B cell (primary cell): ENCODE measurements around the gene BIK. TPM values are rescaled to one million over a fixed set of nuclear protein-coding genes. Genes with fewer than 3 reads are reported as not detected.

Experiments used
- ATAC-seq: fragments of 200-7000 bp; cut with Tn5 transposase; one replicate; pipeline ENCODE4 v1.10.0; 2021; ENCODE audit warnings: low read depth, mild to moderate bottlenecking, moderate number of reproducible peaks, moderate library complexity
- CTCF ChIA-PET: fragments of 350-600 bp; sonication (Branson Sonifier 250); formaldehyde crosslinking; loops from one replicate; lab custom pipeline; 2021; ENCODE audit warnings: antibody characterized with exemption, inconsistent platforms; lab: Charles Lee
- POLR2A ChIA-PET: fragments of 350-600 bp; sonication (Branson Sonifier 250); formaldehyde crosslinking; loops from one replicate; lab custom pipeline; 2021; ENCODE audit warnings: antibody characterized with exemption; lab: Charles Lee
- DNase-seq: peaks from one replicate; pipeline ENCODE4 v3.0.0; 2013
- H2AFZ ChIP-seq: 2 replicates; pipeline ENCODE4 v1.6.1; 2012; ENCODE audit warnings: mild to moderate bottlenecking, low read depth, low read length; ENCODE audit not compliant: insufficient read depth, poor library complexity, severe bottlenecking
- H3K27ac ChIP-seq, 2 donors: 1 replicate in 1 of 2; 2 replicates in 1 of 2; pipeline ENCODE4 v1.5.1; 2012 to 2013; ENCODE audit warnings: low read length in 2 of 2, mild to moderate bottlenecking in 2 of 2, moderate library complexity in 1 of 2
- H3K27me3 ChIP-seq, 4 experiments: fragments of 200-600 bp in 1 of 4; sonication (generic) in 1 of 4; replicated peaks in 1 of 4; 1 replicate in 2 of 4; 2 replicates in 2 of 4; pipeline versions ENCODE4 v1.6.1 to v1.7.0; 2013 to 2016; ENCODE audit warnings: low read length in 3 of 4, mild to moderate bottlenecking in 2 of 4, mixed read lengths in 1 of 4, moderate library complexity in 1 of 4; ENCODE audit not compliant: insufficient read depth in 4 of 4, control insufficient read depth in 3 of 4; ENCODE audit errors: control extremely low read depth in 1 of 4
- H3K36me3 ChIP-seq, 2 experiments: replicated peaks in 1 of 2; 1 replicate in 1 of 2; 2 replicates in 1 of 2; pipeline versions ENCODE4 v1.6.1 to v1.7.1; 2013; ENCODE audit warnings: low read length in 1 of 2; ENCODE audit not compliant: insufficient read depth in 2 of 2, control insufficient read depth in 1 of 2; ENCODE audit errors: control extremely low read depth in 1 of 2, extremely low read depth in 1 of 2
- H3K4me1 ChIP-seq, 2 donors: fragments of 200-600 bp in 1 of 2; sonication (generic) in 1 of 2; 1 replicate in 1 of 2; 2 replicates in 1 of 2; pipeline versions ENCODE4 v1.5.1 to v1.6.1; 2013 to 2017; ENCODE audit warnings: low read length in 2 of 2; ENCODE audit not compliant: control insufficient read depth in 2 of 2, insufficient read depth in 2 of 2
- H3K4me2 ChIP-seq: replicated peaks from 2 replicates; pipeline ENCODE3; 2012; ENCODE audit warnings: mild to moderate bottlenecking, low read depth, low read length; ENCODE audit not compliant: poor library complexity, severe bottlenecking
- H3K4me3 ChIP-seq, 5 experiments: fragments of 200-600 bp in 1 of 5; sonication (generic) in 1 of 5; 1 replicate in 3 of 5; 2 replicates in 2 of 5; pipeline versions ENCODE4 v1.5.1 to v1.7.0; 2011 to 2016; ENCODE audit warnings: low read length in 4 of 5, mild to moderate bottlenecking in 4 of 5, low read depth in 2 of 5, control low read depth in 1 of 5, moderate library complexity in 1 of 5; ENCODE audit not compliant: insufficient read depth in 1 of 5; ENCODE audit errors: control extremely low read depth in 1 of 5, extremely low read depth in 1 of 5
- H3K79me2 ChIP-seq: fragments of 200-600 bp; sonication (generic); one replicate; pipeline ENCODE4 v1.6.0; 2016; ENCODE audit warnings: low read length; ENCODE audit not compliant: control insufficient read depth, insufficient read depth
- H3K9ac ChIP-seq: fragments of 200-600 bp; sonication (generic); 2 replicates; pipeline ENCODE4 v1.6.1; 2017; ENCODE audit warnings: mild to moderate bottlenecking, low read length, moderate library complexity
- H3K9me3 ChIP-seq, 3 donors: one replicate each; pipeline versions ENCODE4 v1.6.1 to v1.7.1; 2013; ENCODE audit warnings: low read length in 2 of 3; ENCODE audit not compliant: control insufficient read depth in 2 of 3, insufficient read depth in 1 of 3; ENCODE audit errors: control extremely low read depth in 1 of 3
- H4K20me1 ChIP-seq: 2 replicates; pipeline ENCODE4 v1.6.0; 2012; ENCODE audit warnings: mild to moderate bottlenecking, low read length; ENCODE audit not compliant: insufficient read depth, control insufficient read depth, poor library complexity, severe bottlenecking
- H3K27ac Mint-ChIP-seq: one replicate; pipeline ENCODE4 v1.8.0; 2021; ENCODE audit warnings: mixed read lengths
- H3K27me3 Mint-ChIP-seq: one replicate; pipeline ENCODE4 v1.8.0; 2021; ENCODE audit warnings: mixed read lengths
- H3K4me1 Mint-ChIP-seq: one replicate; pipeline ENCODE4 v1.8.0; 2021; ENCODE audit warnings: mixed read lengths
- H3K4me3 Mint-ChIP-seq: one replicate; pipeline ENCODE4 v1.8.0; 2021; ENCODE audit warnings: mixed read lengths
- H3K9me3 Mint-ChIP-seq: one replicate; pipeline ENCODE4 v1.8.0; 2022; ENCODE audit warnings: mixed read lengths; ENCODE audit not compliant: insufficient read depth
- CTCF ChIP-seq: fragments of 200-600 bp; IDR thresholded peaks from one replicate; pipeline ENCODE4 v1.8.0; 2022; ENCODE audit warnings: antibody characterized with exemption, mild to moderate bottlenecking
- EZH2 ChIP-seq: IDR thresholded peaks from 2 replicates; pipeline ENCODE4 v1.6.1; 2012; ENCODE audit warnings: borderline replicate concordance, low read depth, mild to moderate bottlenecking, moderate library complexity, low read length; ENCODE audit not compliant: insufficient read depth, poor library complexity, severe bottlenecking
- WGBS: methylation state at CpG from one replicate; pipeline ENCODE4 v1.1.5; 2013; ENCODE audit warnings: missing lambda C conversion rate; ENCODE audit not compliant: insufficient coverage; 5-methylcytosine and 5-hydroxymethylcytosine counted together
- intact Hi-C: fragments of 100-400 bp; cut with micrococcal nuclease; formaldehyde crosslinking; loops from one replicate; pipeline ENCODE4 v1.10.0; 2022
- polyA plus RNA-seq: library from polyadenylated mRNA; depleted of rRNA; stranded (reverse); fragments of >200 nt; gene quantifications from 2 replicates; pipeline ENCODE4 v1.2.3, GENCODE V29; 2012
- total RNA-seq, 2 donors: library from RNA; stranded (reverse); fragments of 120-200 nt in 1 of 2; gene quantifications; 1 replicate in 1 of 2; 2 replicates in 1 of 2; pipeline versions ENCODE4 v1.2.3 to v1.2.4, GENCODE V29; 2013 to 2022

The BIK gene
- total and polyA plus RNA-seq, 2 donors (not counting 1 experiment from before 2014, with no cell fraction given): 1.3 to 2.7 TPM

GRCh38 chr22:43163241-43163795 is 52.8 kb downstream of the BIK start:
- Mint-ChIP-seq H3K9me3 (no peaks in the 10 kb centered on the region), H3K27ac (peak overlapping the region; percentile 73), H3K27me3 (no peaks in the 10 kb centered on the region), H3K4me3 (no peak overlapping the region), H3K4me1 (peaks cover 11% of the 10 kb centered on the region)
- Histone ChIP-seq H3K9ac (no peak overlapping the region), H3K4me3 (no peak overlapping the region), H3K27me3 (no peaks in the 10 kb centered on the region), H3K9me3 (no peaks in the 10 kb centered on the region), H4K20me1 (peaks cover 11% of the 10 kb centered on the region), H3K4me2 (peak overlapping the region; percentile 8), H3K36me3 (peaks cover 0 to 5% of the 10 kb centered on the region in 2 experiments), H3K4me1 (peaks cover 0 to 12% of the 10 kb centered on the region in 2 donors), H3K79me2 (no peaks in the 10 kb centered on the region), H2AFZ (no peak overlapping the region), H3K27ac (no peak overlapping the region)
- POLR2A ChIA-PET: interaction anchor here (1.0 to 1.1 kb wide), 2 partner anchors 11 to 163 kb away, joined by 3 read pairs; no protein-coding TSS in a partner anchor
- CTCF ChIA-PET: interaction anchor here (0.5 to 1.5 kb wide), 2 partner anchors 16 to 30 kb away, joined by 3 read pairs; no protein-coding TSS in a partner anchor
- DNase-seq (no peak), ATAC-seq (no peak)
- TF ChIP-seq EZH2 (no peak), CTCF (no peak)
- 94% methylated on average over 18 of the region's 18 CpGs for WGBS
- intact Hi-C loops: no loop called here

- H4K20me1 ChIP-seq: peaks cover 3% of the 10 kb centered on the region
- H3K36me3 ChIP-seq: peaks cover 0 to 10% of the 10 kb centered on the region in 2 experiments
- ATAC-seq: no peak
- no peak overlapping the region for H3K4me3 ChIP-seq
- POLR2A ChIA-PET: no interaction called here
- H3K27me3 ChIP-seq: no peaks in the 10 kb centered on the region
- no peak for DNase-seq
- CTCF ChIA-PET: interaction anchor here (0.6 to 0.8 kb wide), 2 partner anchors 12 to 596 kb away, joined by 3 read pairs; no protein-coding TSS in a partner anchor
- H3K79me2 ChIP-seq: no peaks in the 10 kb centered on the region
- H2AFZ ChIP-seq: no peak overlapping the region
- Mint-ChIP-seq H3K27ac (no peak overlapping the region), H3K4me1 (peaks cover 11% of the 10 kb centered on the region), H3K4me3 (no peak overlapping the region), H3K9me3 (no peaks in the 10 kb centered on the region), H3K27me3 (no peaks in the 10 kb centered on the region)
- peaks cover 0 to 12% of the 10 kb centered on the region in 2 donors for H3K4me1 ChIP-seq
- TF ChIP-seq CTCF (no peak), EZH2 (no peak)
- WGBS: 54% methylated on average over 10 of the region's 16 CpGs
- H3K4me2 ChIP-seq: no peak overlapping the region
- intact Hi-C loops: no loop called here
- no peak overlapping the region for H3K27ac ChIP-seq
- H3K9ac ChIP-seq: no peak overlapping the region
- H3K9me3 ChIP-seq: no peaks in the 10 kb centered on the region
Observed at GRCh38 chr22:43164636-43165035, 54.1 kb downstream of the BIK start.
